ENCODE measurements around the gene YWHAQ.
A peak's percentile ranks its signal among the peaks of the same experiment; 100 is the strongest.

The YWHAQ gene

GRCh38 chr2:9673914-9674481 is 43.2 kb upstream of the YWHAQ start:
- no peak for TF ChIP-seq CTCF (IDR thresholded peaks at IDR 0.05; ENCODE audit: control insufficient read depth, extremely low read depth, insufficient read depth)
- DNase-seq (ENCODE audit: low read depth): no peak

GRCh38 chr2:9668687-9669345 is 38.0 kb upstream of the YWHAQ start:
- H3K4me3 ChIP-seq (ENCODE audit: low read depth, low read length): no peak overlapping the region
- no peak for TF ChIP-seq CTCF (IDR thresholded peaks at IDR 0.05; ENCODE audit: control insufficient read depth, extremely low read depth, insufficient read depth)
- DNase-seq (ENCODE audit: low read depth): peak; percentile 74

More at GRCh38 chr2:9673914-9674481, 43.2 kb upstream of the YWHAQ start:
- no peak overlapping the region for H3K4me3 ChIP-seq (ENCODE audit: low read depth, low read length)

GRCh38 chr2:9667826-9668225 is 37.0 kb upstream of the YWHAQ start:
- no peak for DNase-seq (ENCODE audit: low read depth)
- TF ChIP-seq CTCF (IDR thresholded peaks at IDR 0.05; ENCODE audit: control insufficient read depth, extremely low read depth, insufficient read depth): no peak
- no peak overlapping the region for H3K4me3 ChIP-seq (ENCODE audit: low read depth, low read length)

GRCh38 chr2:9666306-9666705 is 35.5 kb upstream of the YWHAQ start:
- TF ChIP-seq CTCF (IDR thresholded peaks at IDR 0.05; ENCODE audit: control insufficient read depth, extremely low read depth, insufficient read depth): no peak
- DNase-seq (ENCODE audit: low read depth): no peak
- H3K4me3 ChIP-seq (ENCODE audit: low read depth, low read length): no peak overlapping the region

GRCh38 chr2:9665898-9666297 is 35.1 kb upstream of the YWHAQ start:
- H3K4me3 ChIP-seq (ENCODE audit: low read depth, low read length): no peak overlapping the region
- TF ChIP-seq CTCF (IDR thresholded peaks at IDR 0.05; ENCODE audit: control insufficient read depth, extremely low read depth, insufficient read depth): no peak
- no peak for DNase-seq (ENCODE audit: low read depth)

- H3K4me3 ChIP-seq (ENCODE audit: low read depth, low read length): no peak overlapping the region
- TF ChIP-seq CTCF (IDR thresholded peaks at IDR 0.05; ENCODE audit: control insufficient read depth, extremely low read depth, insufficient read depth): no peak
- DNase-seq (ENCODE audit: low read depth): no peak
These were observed 33.6 kb upstream of the YWHAQ start for GRCh38 chr2:9664365-9664764.
